CD4-positive, alpha-beta T cell treated with Interferon gamma for 1 hour (primary cell): Measurements from ENCODE around the gene NKTR.
"Not testable (repeated sequence)": the region's sequence is repeated elsewhere in the genome, so short reads cannot be mapped to it uniquely, and the experiment has no call there.

Experiments
- DNase-seq: peaks from one replicate; pipeline ENCODE4 v3.0.0-alpha.2; 2020

NKTR gene

GRCh38 chr3:42597098-42597497 lies 3.4 kb upstream of the NKTR start:
- not testable (repeated sequence) for DNase-seq

DNA sequence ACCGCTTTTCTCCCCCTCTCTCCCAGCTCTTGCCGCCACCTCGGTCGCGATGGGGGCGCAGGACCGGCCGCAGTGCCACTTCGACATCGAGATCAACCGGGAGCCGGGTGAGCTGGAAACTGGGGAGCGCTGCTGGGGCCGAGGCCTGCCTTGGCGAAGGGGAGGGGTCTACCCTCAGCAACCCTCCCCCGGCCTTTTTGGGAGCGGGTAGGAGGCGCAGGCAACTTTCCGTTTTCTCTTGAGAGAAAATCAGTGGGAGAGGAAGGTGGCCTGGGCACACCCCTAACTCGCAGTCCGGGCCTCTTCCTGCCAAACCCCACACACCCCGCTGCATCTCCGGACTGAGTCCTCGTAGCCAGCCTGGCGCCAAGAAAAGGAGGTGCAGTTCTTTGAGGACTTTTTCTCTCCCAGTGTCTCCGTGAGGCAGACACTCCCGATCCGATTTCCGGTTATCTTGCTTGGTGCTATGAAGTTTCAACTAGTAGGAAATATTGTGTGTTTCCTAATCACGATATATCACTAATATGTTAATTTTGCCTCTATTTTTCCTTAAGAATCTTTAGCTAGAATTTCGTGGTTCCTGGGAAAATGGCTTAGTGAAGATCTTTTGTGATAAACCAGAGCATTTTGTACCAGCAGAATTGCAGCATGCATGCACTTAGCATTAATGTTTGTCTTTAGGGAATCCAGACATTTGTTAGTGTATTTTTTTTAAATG lies 631 bp downstream of the NKTR start:
- DNase-seq, result peak; percentile 35

DNA sequence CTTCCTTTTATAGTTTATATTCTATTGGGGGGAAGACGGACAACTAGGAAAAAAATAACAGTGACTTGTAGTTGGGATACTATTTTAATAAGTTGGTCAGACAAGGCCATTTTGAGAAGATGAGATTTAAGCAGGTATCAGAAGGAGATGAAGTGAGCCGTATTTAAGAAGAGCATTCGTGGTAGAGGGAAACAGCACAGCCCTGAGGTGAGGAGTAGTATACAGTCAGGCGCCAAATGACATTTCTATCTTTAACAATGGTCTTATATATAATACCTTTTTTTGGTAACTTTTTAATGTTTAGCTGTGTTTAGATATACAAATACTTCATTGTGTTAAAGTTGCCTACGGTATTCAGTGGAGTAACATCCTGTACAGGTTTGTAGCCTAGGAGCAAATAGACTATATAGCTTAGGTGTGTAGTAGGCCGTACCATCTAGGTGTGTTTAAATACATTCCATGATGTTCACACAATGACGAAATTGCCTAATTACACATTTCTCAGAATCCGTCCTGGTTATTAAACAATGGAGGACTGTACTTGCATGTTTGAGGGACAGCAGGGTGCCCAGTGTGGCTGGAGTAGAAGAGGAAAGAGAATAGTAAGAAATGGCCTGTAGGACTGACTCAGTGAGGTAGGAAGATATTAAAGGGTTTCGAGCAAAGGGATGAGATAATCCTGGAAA lies 1.6 kb downstream of the NKTR start:
- no peak for DNase-seq

GRCh38 chr3:42602961-42603360 lies 2.5 kb downstream of the NKTR start:
- DNase-seq, result no peak

GRCh38 chr3:42605546-42606173 lies 5.2 kb downstream of the NKTR start:
- no peak for DNase-seq

DNA sequence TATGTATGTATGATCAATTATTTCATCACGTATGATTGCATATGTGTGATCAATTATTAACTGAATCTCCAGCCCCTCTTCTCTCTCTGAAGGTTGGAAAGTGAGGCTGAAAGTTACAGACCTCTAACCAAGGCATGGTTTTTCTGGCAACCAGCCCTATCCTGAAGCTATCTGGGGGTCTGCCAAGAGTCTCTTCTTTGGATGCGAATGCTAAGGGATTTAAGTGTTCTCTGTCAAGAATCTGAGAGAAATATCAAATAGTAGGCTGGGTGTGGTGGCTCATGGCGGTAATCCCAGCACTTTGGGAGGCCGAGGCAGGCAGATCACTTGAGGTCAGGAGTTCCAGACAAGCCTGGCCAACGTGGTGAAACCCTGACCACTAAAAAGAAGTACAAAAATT lies 8.1 kb downstream of the NKTR start:
- no peak for DNase-seq

GRCh38 chr3:42610976-42611375 lies 10.5 kb downstream of the NKTR start:
- no peak for DNase-seq

DNA sequence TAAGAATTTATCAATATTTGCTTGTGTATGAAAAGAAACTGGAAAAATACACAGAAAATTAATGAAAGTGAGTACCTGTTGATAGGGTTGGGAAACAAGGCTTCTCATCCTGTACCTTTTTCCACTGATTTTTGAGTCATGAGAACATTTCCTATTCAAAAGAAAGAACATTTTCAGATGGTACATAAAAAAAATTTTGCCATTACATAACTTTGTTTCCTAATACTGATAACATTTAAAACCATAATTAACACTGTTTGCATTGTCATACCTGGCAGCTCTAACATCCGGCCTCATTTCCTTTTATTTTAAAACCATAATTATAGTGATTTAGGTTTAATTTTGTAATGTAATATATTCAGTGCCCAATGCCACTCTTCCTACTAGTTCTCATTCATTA lies 11.7 kb downstream of the NKTR start:
- no peak for DNase-seq

GRCh38 chr3:42612928-42613327 lies 12.4 kb downstream of the NKTR start:
- no peak for DNase-seq

GRCh38 chr3:42613462-42613861 lies 13.0 kb downstream of the NKTR start:
- no peak for DNase-seq

DNA sequence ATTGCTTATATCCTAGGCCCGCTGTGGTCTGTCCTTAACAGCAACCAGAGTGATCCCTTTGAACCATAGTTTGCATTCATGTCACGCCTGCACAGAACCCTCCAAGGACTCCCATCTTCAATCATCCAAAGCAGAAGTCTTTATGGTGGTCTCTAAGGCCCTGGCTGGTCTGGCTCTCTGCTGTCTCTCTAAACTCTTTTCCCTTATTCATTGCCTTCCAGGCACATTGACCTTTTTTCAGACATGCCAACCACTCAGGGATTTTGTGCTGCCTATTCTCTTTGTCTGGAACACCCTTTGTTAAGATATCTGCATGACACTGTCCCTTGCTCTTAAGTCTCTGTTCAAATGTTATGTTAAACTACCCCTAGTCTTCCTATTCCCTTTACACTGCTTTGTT lies 31.1 kb downstream of the NKTR start:
- no peak for DNase-seq

GRCh38 chr3:42632146-42632545 lies 31.7 kb downstream of the NKTR start:
- no peak for DNase-seq

- no peak for DNase-seq
These were observed 33.1 kb downstream of the NKTR start for GRCh38 chr3:42633544-42633943.

DNA sequence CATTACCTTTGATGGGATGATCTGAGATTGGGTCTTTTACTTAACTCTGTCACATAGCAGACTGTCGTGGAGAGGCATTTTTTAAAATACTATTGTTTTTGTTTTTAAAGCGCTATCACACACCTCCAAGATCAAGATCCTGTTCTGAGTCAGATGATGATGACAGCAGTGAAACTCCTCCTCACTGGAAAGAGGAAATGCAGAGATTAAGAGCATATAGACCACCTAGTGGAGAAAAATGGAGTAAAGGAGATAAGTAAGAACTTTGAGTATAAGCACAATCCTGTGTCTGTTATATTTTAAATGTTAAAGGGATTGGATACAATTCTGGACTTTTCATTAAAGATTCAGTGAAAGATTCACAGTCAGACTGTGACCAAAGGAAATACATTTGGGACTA lies 34.6 kb downstream of the NKTR start:
- no peak for DNase-seq

DNA sequence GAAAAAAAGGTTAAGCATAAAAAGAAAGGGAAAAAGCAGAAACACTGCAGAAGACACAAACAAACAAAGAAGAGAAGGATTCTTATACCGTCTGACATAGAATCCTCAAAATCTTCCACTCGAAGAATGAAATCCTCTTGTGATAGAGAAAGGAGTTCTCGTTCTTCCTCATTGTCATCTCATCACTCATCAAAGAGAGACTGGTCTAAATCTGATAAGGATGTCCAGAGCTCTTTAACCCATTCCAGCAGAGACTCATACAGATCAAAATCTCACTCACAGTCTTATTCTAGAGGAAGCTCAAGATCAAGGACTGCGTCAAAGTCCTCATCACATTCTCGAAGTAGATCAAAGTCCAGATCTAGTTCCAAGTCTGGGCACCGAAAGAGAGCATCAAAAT lies 36.5 kb downstream of the NKTR start:
- no peak for DNase-seq

DNA sequence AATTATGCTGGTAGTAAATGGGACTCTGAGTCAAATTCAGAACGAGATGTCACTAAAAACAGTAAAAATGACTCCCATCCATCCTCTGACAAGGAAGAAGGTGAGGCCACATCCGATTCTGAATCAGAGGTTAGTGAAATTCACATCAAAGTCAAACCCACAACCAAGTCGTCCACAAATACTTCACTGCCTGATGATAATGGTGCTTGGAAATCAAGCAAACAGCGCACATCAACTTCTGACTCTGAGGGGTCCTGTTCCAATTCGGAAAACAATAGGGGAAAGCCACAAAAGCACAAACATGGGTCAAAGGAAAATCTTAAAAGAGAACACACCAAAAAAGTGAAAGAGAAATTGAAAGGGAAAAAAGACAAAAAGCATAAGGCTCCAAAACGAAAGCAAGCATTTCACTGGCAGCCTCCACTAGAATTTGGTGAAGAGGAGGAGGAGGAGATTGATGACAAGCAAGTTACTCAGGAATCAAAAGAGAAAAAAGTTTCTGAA lies 37.9 kb downstream of the NKTR start:
- no peak for DNase-seq

DNA sequence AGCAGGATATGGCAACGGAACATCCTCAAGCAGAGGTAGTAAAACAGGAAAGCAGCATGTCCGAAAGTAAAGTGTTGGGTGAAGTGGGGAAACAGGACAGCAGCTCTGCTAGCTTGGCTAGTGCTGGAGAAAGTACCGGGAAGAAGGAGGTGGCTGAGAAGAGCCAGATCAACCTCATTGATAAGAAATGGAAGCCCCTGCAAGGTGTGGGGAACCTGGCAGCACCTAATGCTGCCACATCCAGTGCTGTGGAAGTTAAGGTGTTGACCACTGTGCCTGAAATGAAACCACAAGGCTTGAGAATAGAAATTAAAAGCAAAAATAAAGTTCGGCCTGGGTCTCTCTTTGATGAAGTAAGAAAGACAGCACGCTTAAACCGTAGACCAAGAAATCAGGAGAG lies 38.7 kb downstream of the NKTR start:
- no peak for DNase-seq

DNA sequence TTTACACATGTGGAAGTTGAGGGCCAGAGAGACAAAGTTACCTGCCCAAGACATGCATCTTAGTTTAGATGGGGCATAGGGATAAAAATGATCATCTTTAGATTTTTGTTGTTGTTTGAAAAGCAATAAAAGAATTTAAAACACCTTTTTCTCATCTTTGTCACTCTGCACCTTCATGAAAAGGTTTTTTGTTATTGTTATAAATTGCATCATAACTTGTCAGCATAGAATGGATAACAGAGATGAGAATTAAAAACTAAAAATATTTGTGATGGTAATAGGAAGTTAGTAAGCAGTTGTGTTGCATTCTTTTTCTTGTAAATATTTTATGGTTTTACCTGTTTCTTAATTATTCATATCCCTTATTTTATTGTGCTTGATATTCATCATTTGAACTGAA lies 39.6 kb downstream of the NKTR start:
- no peak for DNase-seq

- DNase-seq, result no peak
These were observed 40.4 kb downstream of the NKTR start for GRCh38 chr3:42640771-42641370.

DNA sequence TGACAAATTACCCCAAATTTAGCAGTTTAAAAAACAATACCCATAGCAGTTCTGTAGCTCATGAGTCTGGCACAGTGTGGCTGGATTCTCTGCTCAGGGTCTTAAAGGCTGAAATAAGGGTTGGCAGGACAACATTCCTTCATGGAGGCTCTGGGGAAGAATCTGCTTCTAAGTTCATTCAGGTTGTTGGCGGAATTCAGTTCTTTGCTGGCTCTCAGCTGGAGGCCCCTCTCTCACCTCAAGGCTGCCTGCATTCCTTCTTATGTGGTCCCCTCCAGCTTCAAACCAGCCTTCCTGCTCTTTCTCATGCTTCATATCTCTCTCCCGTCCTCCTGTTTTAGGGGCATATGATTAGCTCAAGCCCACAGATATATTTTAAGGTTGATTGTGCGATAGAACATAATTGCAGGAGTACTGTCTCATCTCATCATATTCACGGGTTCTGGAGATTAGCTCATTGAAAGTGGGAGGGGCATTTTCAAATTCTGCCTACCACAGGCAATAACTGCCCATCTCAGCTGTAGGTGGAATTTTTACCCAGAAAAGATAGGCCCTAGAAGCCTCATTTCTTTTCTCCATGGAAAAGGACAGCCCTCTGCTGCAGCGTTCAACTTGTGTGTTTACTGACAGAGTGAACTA lies 47.5 kb downstream of the NKTR start:
- DNase-seq, result no peak

- no peak for DNase-seq
These were observed 48.5 kb downstream of the NKTR start for GRCh38 chr3:42649006-42649405.

- DNase-seq, result no peak
These were observed 49.3 kb downstream of the NKTR start for GRCh38 chr3:42649783-42650182.
